SU-DHL-6 (cell line): ENCODE data around the gene OR8D1.

Experiments
- EZH2phosphoT487 ChIP-seq: fragments of 200-600 bp; sonication (generic), shearing (Covaris generic); conservative IDR thresholded peaks from 2 replicates; pipeline ENCODE4 v1.6.1; 2018; ENCODE audit warnings: mild to moderate bottlenecking, antibody characterized with exemption, low read length, moderate library complexity, mixed read lengths
- TF ChIP-seq, protein P1 (sequence below): fragments of 200-600 bp; sonication (generic); IDR thresholded peaks from one replicate; pipeline ENCODE4 v1.5.1; 2017; ENCODE audit warnings: antibody characterized with exemption, mild to moderate bottlenecking, low read length, moderate library complexity; ENCODE audit not compliant: insufficient read depth, poor library complexity, severe bottlenecking

DNA sequence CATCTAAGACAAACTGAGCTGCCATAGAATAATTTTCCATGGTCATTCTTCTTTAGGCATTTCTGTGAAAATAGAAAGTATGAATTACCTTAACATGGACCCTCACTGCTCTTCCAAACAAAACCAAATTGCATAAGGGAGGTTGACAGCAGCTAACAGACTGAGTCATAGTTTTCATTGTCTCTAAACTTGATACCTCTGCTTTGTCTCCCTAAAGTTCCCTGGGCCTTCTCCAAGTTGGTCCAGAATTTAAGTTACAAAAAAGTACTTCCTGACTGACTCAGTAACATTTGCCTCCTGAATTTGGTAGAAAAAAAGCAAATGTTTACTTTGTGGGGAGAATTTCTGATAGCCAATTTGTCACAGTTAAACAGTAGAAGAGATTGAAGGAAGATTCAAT lies 3.0 kb downstream of the OR8D1 start:
- TF ChIP-seq, protein P1, sequence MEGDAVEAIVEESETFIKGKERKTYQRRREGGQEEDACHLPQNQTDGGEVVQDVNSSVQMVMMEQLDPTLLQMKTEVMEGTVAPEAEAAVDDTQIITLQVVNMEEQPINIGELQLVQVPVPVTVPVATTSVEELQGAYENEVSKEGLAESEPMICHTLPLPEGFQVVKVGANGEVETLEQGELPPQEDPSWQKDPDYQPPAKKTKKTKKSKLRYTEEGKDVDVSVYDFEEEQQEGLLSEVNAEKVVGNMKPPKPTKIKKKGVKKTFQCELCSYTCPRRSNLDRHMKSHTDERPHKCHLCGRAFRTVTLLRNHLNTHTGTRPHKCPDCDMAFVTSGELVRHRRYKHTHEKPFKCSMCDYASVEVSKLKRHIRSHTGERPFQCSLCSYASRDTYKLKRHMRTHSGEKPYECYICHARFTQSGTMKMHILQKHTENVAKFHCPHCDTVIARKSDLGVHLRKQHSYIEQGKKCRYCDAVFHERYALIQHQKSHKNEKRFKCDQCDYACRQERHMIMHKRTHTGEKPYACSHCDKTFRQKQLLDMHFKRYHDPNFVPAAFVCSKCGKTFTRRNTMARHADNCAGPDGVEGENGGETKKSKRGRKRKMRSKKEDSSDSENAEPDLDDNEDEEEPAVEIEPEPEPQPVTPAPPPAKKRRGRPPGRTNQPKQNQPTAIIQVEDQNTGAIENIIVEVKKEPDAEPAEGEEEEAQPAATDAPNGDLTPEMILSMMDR = no peak
- TF ChIP-seq EZH2phosphoT487 = no peak
